IMR-90 (cell line): ENCODE results near the gene CLDN9. TPM values are rescaled to one million over a fixed set of nuclear protein-coding genes. Genes with fewer than 3 reads are reported as not detected.
A peak's percentile ranks its signal among the peaks of the same experiment; 100 is the strongest.

Experiments
- ATAC-seq: fragments of 200-7000 bp; cut with Tn5 transposase; 2 replicates; pipeline ENCODE4 v1.9.1; 2020; ENCODE audit warnings: low read depth, mild to moderate bottlenecking, moderate library complexity
- Bru-seq: library from RNA; stranded (reverse); fragments of 400-500 nt; gene quantifications from one replicate; lab custom pipeline; 2021; lab: Mats Ljungman, UMichigan
- BruChase-seq, 2 experiments: library from RNA; stranded (reverse); fragments of 400-500 nt; gene quantifications; one replicate each; lab custom pipeline; 2021; lab: Mats Ljungman, UMichigan
- BruUV-seq: library from RNA; stranded (reverse); fragments of 400-500 nt; replicated peaks from 2 replicates; lab custom pipeline; 2021; lab: Mats Ljungman, UMichigan
- CTCF ChIA-PET: fragments of 300-600 bp; formaldehyde crosslinking; extraction: SDS; loops from one replicate; lab custom pipeline; 2021; ENCODE audit warnings: antibody characterized with exemption; lab: Yijun Ruan, JAX
- POLR2A ChIA-PET: fragments of 300-600 bp; sonication (Branson Sonifier 250); formaldehyde crosslinking; loops from one replicate; lab custom pipeline; 2022; ENCODE audit warnings: antibody characterized with exemption; ENCODE audit not compliant: unreplicated experiment; lab: Charles Lee
- DNase-seq: peaks from one replicate; pipeline ENCODE4 v3.0.0; 2013
- H2AFZ ChIP-seq: replicated peaks from 2 replicates; pipeline ENCODE3; 2013; ENCODE audit warnings: low read length, mild to moderate bottlenecking; ENCODE audit not compliant: poor library complexity
- H2AK5ac ChIP-seq: 2 replicates; pipeline ENCODE4 v1.6.1; 2013; ENCODE audit warnings: low read depth, low read length, inconsistent platforms
- H2AK9ac ChIP-seq: replicated peaks from 2 replicates; pipeline ENCODE3; 2013; ENCODE audit warnings: mild to moderate bottlenecking, low read depth, low read length, moderate library complexity; ENCODE audit not compliant: poor library complexity
- H2BK120ac ChIP-seq: 2 replicates; pipeline ENCODE4 v1.6.1; 2013; ENCODE audit warnings: low read depth, low read length, inconsistent platforms
- H2BK15ac ChIP-seq: 3 replicates; pipeline ENCODE4 v1.6.1; 2013; ENCODE audit warnings: low read depth, low read length, inconsistent platforms
- H2BK20ac ChIP-seq: 2 replicates; pipeline ENCODE4 v1.6.1; 2013; ENCODE audit warnings: low read depth, mild to moderate bottlenecking, inconsistent platforms, low read length, moderate library complexity
- H2BK5ac ChIP-seq: 2 replicates; pipeline ENCODE4 v1.6.1; 2013; ENCODE audit warnings: mild to moderate bottlenecking, low read depth, low read length, inconsistent platforms; ENCODE audit not compliant: poor library complexity, severe bottlenecking
- H3K14ac ChIP-seq: replicated peaks from 2 replicates; pipeline ENCODE4 v1.6.1; 2013; ENCODE audit warnings: low read depth, low read length, inconsistent platforms
- H3K18ac ChIP-seq: 2 replicates; pipeline ENCODE4 v1.6.1; 2013; ENCODE audit warnings: low read depth, low read length, control low read depth
- H3K23ac ChIP-seq: 2 replicates; pipeline ENCODE4 v1.6.1; 2013; ENCODE audit warnings: low read depth, low read length, inconsistent platforms
- H3K27ac ChIP-seq: 2 replicates; pipeline ENCODE4 v1.5.1; 2013; ENCODE audit warnings: mild to moderate bottlenecking, control low read depth, low read length; ENCODE audit not compliant: insufficient read depth
- H3K27me3 ChIP-seq: 2 replicates; pipeline ENCODE4 v1.6.1; 2013; ENCODE audit warnings: low read length; ENCODE audit not compliant: control insufficient read depth, insufficient read depth
- H3K36me3 ChIP-seq: 2 replicates; pipeline ENCODE4 v1.6.1; 2013; ENCODE audit warnings: low read length, mixed read lengths; ENCODE audit not compliant: control insufficient read depth, insufficient read depth
- H3K4ac ChIP-seq: 2 replicates; pipeline ENCODE4 v1.6.1; 2013; ENCODE audit warnings: low read depth, low read length, inconsistent platforms
- H3K4me1 ChIP-seq: 2 replicates; pipeline ENCODE4 v1.6.1; 2013; ENCODE audit warnings: low read length, mixed read lengths; ENCODE audit not compliant: control insufficient read depth, insufficient read depth
- H3K4me2 ChIP-seq: 2 replicates; pipeline ENCODE4 v1.6.1; 2013; ENCODE audit warnings: low read depth, mild to moderate bottlenecking, control low read depth, low read length, moderate library complexity
- H3K4me3 ChIP-seq: 2 replicates; pipeline ENCODE4 v1.5.1; 2013; ENCODE audit warnings: low read depth, mild to moderate bottlenecking, control low read depth, low read length, moderate library complexity; ENCODE audit not compliant: insufficient read depth
- H3K56ac ChIP-seq: 2 replicates; pipeline ENCODE4 v1.6.1; 2013; ENCODE audit warnings: low read length, inconsistent platforms; ENCODE audit not compliant: insufficient read depth; ENCODE audit errors: extremely low read depth
- H3K79me1 ChIP-seq, 2 experiments: 2 replicates each; pipeline ENCODE4 v1.6.1; 2013; ENCODE audit warnings: low read length in 2 of 2, inconsistent platforms in 1 of 2, low read depth in 1 of 2
- H3K9ac ChIP-seq: 2 replicates; pipeline ENCODE4 v1.6.1; 2013; ENCODE audit warnings: low read depth, low read length, control low read depth
- H3K9me1 ChIP-seq: 2 replicates; pipeline ENCODE4 v1.6.1; 2013; ENCODE audit warnings: low read length, inconsistent platforms; ENCODE audit not compliant: insufficient read depth
- H3K9me3 ChIP-seq: 2 replicates; pipeline ENCODE4 v1.6.1; 2013; ENCODE audit warnings: low read length; ENCODE audit not compliant: control insufficient read depth, insufficient read depth
- H4K20me1 ChIP-seq: 2 replicates; pipeline ENCODE4 v1.6.1; 2013; ENCODE audit warnings: low read length, inconsistent platforms; ENCODE audit not compliant: insufficient read depth
- H4K5ac ChIP-seq: 2 replicates; pipeline ENCODE4 v1.6.1; 2013; ENCODE audit warnings: mild to moderate bottlenecking, low read depth, low read length, control low read depth
- H4K8ac ChIP-seq, 2 experiments: 2 replicates each; pipeline ENCODE4 v1.6.1; 2013; ENCODE audit warnings: low read depth in 2 of 2, low read length in 2 of 2, control low read depth in 1 of 2, inconsistent platforms in 1 of 2
- H4K91ac ChIP-seq: 2 replicates; pipeline ENCODE4 v1.6.1; 2013; ENCODE audit warnings: low read depth, low read length, inconsistent platforms; ENCODE audit not compliant: insufficient read depth
- CEBPB ChIP-seq: IDR thresholded peaks from 2 replicates; pipeline ENCODE4 v1.6.1; 2012; ENCODE audit warnings: low read depth, low read length, improper control_type of control experiment
- WGBS, 2 experiments: methylation state at CpG; one replicate each; pipeline versions ENCODE4 v1.1.5 to v1.1.7; 2013; ENCODE audit warnings: missing lambda C conversion rate in 2 of 2; ENCODE audit not compliant: insufficient read length in 1 of 2; ENCODE audit errors: extremely low coverage in 2 of 2; 5-methylcytosine and 5-hydroxymethylcytosine counted together
- dilution Hi-C: fragments of 300-500 bp; cut with HindIII; formaldehyde crosslinking; loops from one replicate; pipeline ENCODE4 v1.14.3; 2018; ENCODE audit warnings: low sequenced_read_pairs; ENCODE audit not compliant: unreplicated experiment
- in situ Hi-C: fragments of 300-500 bp; cut with MboI; formaldehyde crosslinking; loops from 3 replicates; pipeline ENCODE4 v1.14.3; 2019; ENCODE audit warnings: low sequenced_read_pairs, inconsistent platforms, mixed read lengths
- intact Hi-C: fragments of 100-400 bp; cut with micrococcal nuclease; formaldehyde crosslinking; loops from 2 replicates; pipeline ENCODE4 v1.10.0; 2022
- long read RNA-seq: library from polyadenylated mRNA; unstranded; transcript quantifications from one replicate; pipeline ENCODE4 v2.0.0, GENCODE V29; 2021; ENCODE audit not compliant: unreplicated experiment
- polyA plus RNA-seq, 3 experiments: library from polyadenylated mRNA; depleted of rRNA; stranded (reverse); fragments of >200 nt; gene quantifications; 2 replicates each; pipeline ENCODE4 v1.2.3, GENCODE V29; 2012; ENCODE audit warnings: low replicate concordance in 1 of 3
- total RNA-seq: library from RNA; depleted of rRNA; stranded (reverse); fragments of >200 nt; gene quantifications from 2 replicates; pipeline ENCODE4 v1.2.3, GENCODE V29; 2012; rRNA removed

The CLDN9 gene
- total RNA-seq = not detected in 2 replicates
- polyA plus RNA-seq (2012; rRNA removed) = 0.05 TPM in 1 of 2 replicates, not detected in the other
- 0.03 TPM in 1 of 2 replicates, not detected in the other for polyA plus RNA-seq (2012; cell fraction: cytosol; rRNA removed)
- polyA plus RNA-seq (2012; cell fraction: nucleus; rRNA removed; ENCODE audit: low replicate concordance) = 0.15 and 0.82 TPM in 2 replicates
- not detected for Bru-seq, nascent RNA
- BruChase-seq, experiment 1, labeled RNA remaining after a 6-hour chase = not detected
- not detected for BruChase-seq, experiment 2, labeled RNA remaining after a 2-hour chase
- long read RNA-seq = 0 reads

- DNase-seq = no peak
- Histone ChIP-seq H3K23ac (no peak within 1 kb of the TSS), H4K20me1 (peaks cover 4% of the 10 kb centered on the region; the same call in 1 of the 2 replicates), H3K9me1 (no peaks in the 10 kb centered on the region), H2BK15ac (no peak within 1 kb of the TSS), H2AK5ac (no peak within 1 kb of the TSS), H3K9ac (no peak within 1 kb of the TSS), H3K14ac (no peak within 1 kb of the TSS), H4K5ac (no peak within 1 kb of the TSS), H3K79me1 (no peaks in the 10 kb centered on the region), H2BK120ac (no peak within 1 kb of the TSS), H2AK9ac (no peak within 1 kb of the TSS), H4K91ac (no peak within 1 kb of the TSS), H3K9me3 (no peaks in the 10 kb centered on the region), H3K27ac (no peak within 1 kb of the TSS), H4K8ac (no peak within 1 kb of the TSS), H3K4me1 (peaks cover 3% of the 10 kb centered on the region; the same call in 1 of the 2 replicates), H2BK5ac (no peak within 1 kb of the TSS), H3K36me3 (no peaks in the 10 kb centered on the region), H2BK20ac (no peak within 1 kb of the TSS), H3K4ac (no peak within 1 kb of the TSS), H3K56ac (no peak within 1 kb of the TSS), H2AFZ (peak within 1 kb of the TSS; percentile 28), H3K4me2 (no peak within 1 kb of the TSS), H3K4me3 (no peak within 1 kb of the TSS), H3K18ac (no peak within 1 kb of the TSS), H3K27me3 (peaks cover 42% of the 10 kb centered on the region)
- no peak for ATAC-seq
- intact Hi-C loops = no loop called here
- BruUV-seq = no TSS peak
- dilution Hi-C loops = no loop called here
- ChIA-PET POLR2A (interaction anchor here (1.4 kb wide), 1 partner anchor 10 kb away, joined by 3 read pairs; no protein-coding TSS in a partner anchor), CTCF (interaction anchor here (0.6 kb wide), 1 partner anchor 30 kb away, joined by 3 read pairs; no protein-coding TSS in a partner anchor)
- WGBS, 2 experiments = 47% methylated on average over 10 of the region's 27 CpGs; no CpG with 5 or more reads in 1 of the 2 experiments
- in situ Hi-C loops = no loop called here
- no peak for TF ChIP-seq CEBPB
Observed at GRCh38 chr16:3012828-3013420, at the start of gene CLDN9. Gene CLDN9, plus strand, starts transcription at chr16:3012923. Its CDS starts 440 bp downstream, at chr16:3013363.
